ENCODE results near the gene TMPRSS4. TPM values are rescaled to one million over a fixed set of nuclear protein-coding genes. Genes with fewer than 3 reads are reported as not detected.

TMPRSS4 gene
- total RNA-seq, 1 donor from 2014 or later, result not detected

GRCh38 chr11:118124929-118125535 is 48.2 kb downstream of the TMPRSS4 start:
- Histone ChIP-seq H3K27me3 (no peaks in the 10 kb centered on the region), H3K36me3 (no peaks in the 10 kb centered on the region), H3K27ac (no peak overlapping the region), H3K9me3 (no peaks in the 10 kb centered on the region), H3K4me1 (no peaks in the 10 kb centered on the region), H3K4me3 (no peak overlapping the region)
- TF ChIP-seq, protein P1, sequence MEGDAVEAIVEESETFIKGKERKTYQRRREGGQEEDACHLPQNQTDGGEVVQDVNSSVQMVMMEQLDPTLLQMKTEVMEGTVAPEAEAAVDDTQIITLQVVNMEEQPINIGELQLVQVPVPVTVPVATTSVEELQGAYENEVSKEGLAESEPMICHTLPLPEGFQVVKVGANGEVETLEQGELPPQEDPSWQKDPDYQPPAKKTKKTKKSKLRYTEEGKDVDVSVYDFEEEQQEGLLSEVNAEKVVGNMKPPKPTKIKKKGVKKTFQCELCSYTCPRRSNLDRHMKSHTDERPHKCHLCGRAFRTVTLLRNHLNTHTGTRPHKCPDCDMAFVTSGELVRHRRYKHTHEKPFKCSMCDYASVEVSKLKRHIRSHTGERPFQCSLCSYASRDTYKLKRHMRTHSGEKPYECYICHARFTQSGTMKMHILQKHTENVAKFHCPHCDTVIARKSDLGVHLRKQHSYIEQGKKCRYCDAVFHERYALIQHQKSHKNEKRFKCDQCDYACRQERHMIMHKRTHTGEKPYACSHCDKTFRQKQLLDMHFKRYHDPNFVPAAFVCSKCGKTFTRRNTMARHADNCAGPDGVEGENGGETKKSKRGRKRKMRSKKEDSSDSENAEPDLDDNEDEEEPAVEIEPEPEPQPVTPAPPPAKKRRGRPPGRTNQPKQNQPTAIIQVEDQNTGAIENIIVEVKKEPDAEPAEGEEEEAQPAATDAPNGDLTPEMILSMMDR (IDR thresholded peaks at IDR 0.05), result no peak
- intact Hi-C loops (cut with DNase I), result no loop called here
- DNase-seq (ENCODE audit: low spot score in 2 of 2), result no peak

GRCh38 chr11:118126082-118126838 is 49.4 kb downstream of the TMPRSS4 start:
- no peaks in the 10 kb centered on the region for H3K4me1 ChIP-seq
- no peaks in the 10 kb centered on the region for H3K27me3 ChIP-seq
- TF ChIP-seq, protein P1 (IDR thresholded peaks at IDR 0.05), result no peak
- DNase-seq (ENCODE audit: low spot score in 2 of 2), result no peak
- intact Hi-C loops (cut with DNase I), result no loop called here
- no peaks in the 10 kb centered on the region for H3K9me3 ChIP-seq
- H3K27ac ChIP-seq, result no peak overlapping the region
- no peak overlapping the region for H3K4me3 ChIP-seq
- H3K36me3 ChIP-seq, result no peaks in the 10 kb centered on the region

DNA sequence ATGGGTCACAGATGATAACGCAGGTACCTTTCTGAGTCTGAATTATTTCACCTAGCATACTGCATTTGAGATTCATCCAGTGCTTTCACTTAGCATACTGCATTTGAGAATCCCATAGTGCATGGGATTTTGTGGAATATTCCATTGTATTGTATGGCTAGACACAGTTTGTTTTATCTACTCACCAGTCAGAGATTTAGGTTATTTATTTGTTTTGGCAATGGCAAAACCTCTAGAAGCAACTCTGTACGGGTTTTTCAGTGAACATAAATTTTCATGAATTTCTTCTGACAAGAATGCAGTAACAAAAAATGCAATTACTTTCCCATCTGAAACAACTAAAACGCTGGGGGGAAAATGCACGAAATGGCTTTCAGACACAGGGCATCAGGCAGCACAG is 51.4 kb downstream of the TMPRSS4 start:
- Histone ChIP-seq H3K9me3 (no peaks in the 10 kb centered on the region), H3K27me3 (no peaks in the 10 kb centered on the region), H3K4me1 (no peaks in the 10 kb centered on the region), H3K36me3 (no peaks in the 10 kb centered on the region), H3K4me3 (no peak overlapping the region), H3K27ac (no peak overlapping the region)
- no peak for DNase-seq (ENCODE audit: low spot score in 2 of 2)
- TF ChIP-seq, protein P1 (IDR thresholded peaks at IDR 0.05), result no peak
- intact Hi-C loops (cut with DNase I), result no loop called here

DNA sequence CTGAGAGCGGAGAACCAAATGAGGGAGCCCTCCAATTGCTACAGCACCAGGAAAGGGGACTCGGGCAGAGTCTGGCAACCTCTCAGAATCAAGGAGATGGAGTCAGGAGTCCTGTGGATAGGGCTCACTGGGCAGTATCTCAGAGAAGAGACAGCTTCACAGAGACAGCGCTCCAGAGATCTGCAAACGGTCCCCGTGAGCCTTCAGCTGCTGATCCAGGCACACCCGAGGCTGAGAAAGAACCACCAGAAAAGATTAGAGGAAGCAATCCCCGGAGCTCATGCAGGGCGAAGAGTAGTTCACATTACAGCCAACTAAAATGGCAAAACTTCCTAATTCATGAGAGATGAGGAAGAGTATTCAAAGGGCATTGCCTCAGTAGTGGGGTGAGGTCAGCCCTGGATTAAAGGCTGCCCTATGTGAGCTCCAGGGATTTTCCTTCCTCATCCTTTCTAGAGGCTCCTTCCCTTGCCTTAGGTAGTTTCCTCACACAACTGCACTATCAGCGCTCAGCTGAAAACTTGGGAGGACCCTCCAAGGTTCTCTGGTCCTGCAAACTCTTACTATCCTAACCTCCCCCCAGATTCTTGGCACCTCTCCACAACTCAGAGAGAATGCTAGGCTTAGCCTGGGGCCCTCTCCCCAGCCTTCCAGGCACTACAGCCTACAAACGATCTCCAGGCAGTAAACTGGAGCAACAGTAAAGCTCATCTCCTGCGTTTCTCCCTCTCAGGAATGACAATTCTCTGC is 52.0 kb downstream of the TMPRSS4 start:
- no peaks in the 10 kb centered on the region for H3K9me3 ChIP-seq
- no peak for DNase-seq (ENCODE audit: low spot score in 2 of 2)
- intact Hi-C loops (cut with DNase I), result no loop called here
- no peaks in the 10 kb centered on the region for H3K27me3 ChIP-seq
- H3K27ac ChIP-seq, result no peak overlapping the region
- H3K4me3 ChIP-seq, result no peak overlapping the region
- TF ChIP-seq, protein P1 (IDR thresholded peaks at IDR 0.05), result no peak
- no peaks in the 10 kb centered on the region for H3K4me1 ChIP-seq
- H3K36me3 ChIP-seq, result no peaks in the 10 kb centered on the region

- no peaks in the 10 kb centered on the region for H3K9me3 ChIP-seq
- no peak overlapping the region for H3K27ac ChIP-seq
- no peaks in the 10 kb centered on the region for H3K36me3 ChIP-seq
- no peaks in the 10 kb centered on the region for H3K4me1 ChIP-seq
- no peak for DNase-seq (ENCODE audit: low spot score in 2 of 2)
- TF ChIP-seq, protein P1 (IDR thresholded peaks at IDR 0.05), result no peak
- intact Hi-C loops (cut with DNase I), result no loop called here
- no peak overlapping the region for H3K4me3 ChIP-seq
- H3K27me3 ChIP-seq, result no peaks in the 10 kb centered on the region
Measured at GRCh38 chr11:118129471-118130172, 52.7 kb downstream of the TMPRSS4 start.

All from ascending aorta (tissue), 2 donors.